ENCODE data around the gene PAEP.
"Not testable (repeated sequence)": the region's sequence is repeated elsewhere in the genome, so short reads cannot be mapped to it uniquely, and the experiment has no call there.

The PAEP gene

DNA sequence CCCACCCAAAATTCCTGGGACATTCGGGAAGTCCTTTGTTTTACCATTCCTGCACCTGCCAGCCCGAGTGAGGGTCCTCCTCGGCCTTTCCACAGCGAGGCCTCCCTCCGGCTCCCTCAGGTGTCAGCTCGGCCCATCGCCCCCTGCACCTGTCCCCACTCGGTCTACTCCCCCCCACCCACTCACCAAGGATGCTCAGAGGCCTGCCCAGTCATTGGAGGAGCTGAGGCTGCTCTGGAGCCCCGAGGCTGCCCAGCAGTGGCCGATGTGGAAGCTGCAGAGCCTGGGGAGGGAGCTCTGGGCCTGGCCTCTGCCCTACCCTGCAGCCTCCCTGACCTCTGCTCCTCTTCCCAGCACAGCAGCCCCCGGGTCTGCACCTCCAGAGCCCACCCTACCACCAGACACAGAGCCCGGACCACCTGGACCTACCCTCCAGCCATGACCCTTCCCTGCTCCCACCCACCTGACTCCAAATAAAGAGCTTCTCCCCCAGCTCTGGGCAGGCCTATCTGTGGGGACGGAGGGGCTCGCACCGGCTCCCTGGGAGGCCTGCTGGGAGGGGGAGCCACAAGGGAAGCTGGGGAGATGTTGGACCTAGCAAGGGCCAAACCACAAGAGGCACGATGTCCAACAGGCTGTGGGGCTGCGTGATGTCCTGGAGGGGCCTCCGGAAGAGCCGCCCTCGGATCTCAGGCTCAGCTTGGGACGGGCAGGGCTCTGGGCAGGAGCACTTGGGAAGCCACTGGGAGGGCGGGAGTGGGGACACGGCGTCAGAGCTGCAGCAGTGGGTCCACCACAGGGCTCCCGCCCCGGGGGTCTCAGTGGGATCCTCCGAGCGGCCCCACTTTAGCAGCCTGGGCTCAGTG is 11.8 kb upstream of the PAEP start:
- not testable (repeated sequence) for DNase-seq (ENCODE audit: low read depth in 2 of 3, low spot score in 1 of 3)

- DNase-seq (ENCODE audit: low read depth in 2 of 3, low spot score in 1 of 3) = no peak
Observed at GRCh38 chr9:135550344-135550918, 11.1 kb upstream of the PAEP start.

GRCh38 chr9:135551031-135551430 is 10.5 kb upstream of the PAEP start:
- DNase-seq (ENCODE audit: low read depth in 2 of 3, low spot score in 1 of 3) = no peak

- DNase-seq (ENCODE audit: low read depth in 2 of 3, low spot score in 1 of 3) = no peak
Observed at GRCh38 chr9:135551456-135551855, 10.1 kb upstream of the PAEP start.

DNA sequence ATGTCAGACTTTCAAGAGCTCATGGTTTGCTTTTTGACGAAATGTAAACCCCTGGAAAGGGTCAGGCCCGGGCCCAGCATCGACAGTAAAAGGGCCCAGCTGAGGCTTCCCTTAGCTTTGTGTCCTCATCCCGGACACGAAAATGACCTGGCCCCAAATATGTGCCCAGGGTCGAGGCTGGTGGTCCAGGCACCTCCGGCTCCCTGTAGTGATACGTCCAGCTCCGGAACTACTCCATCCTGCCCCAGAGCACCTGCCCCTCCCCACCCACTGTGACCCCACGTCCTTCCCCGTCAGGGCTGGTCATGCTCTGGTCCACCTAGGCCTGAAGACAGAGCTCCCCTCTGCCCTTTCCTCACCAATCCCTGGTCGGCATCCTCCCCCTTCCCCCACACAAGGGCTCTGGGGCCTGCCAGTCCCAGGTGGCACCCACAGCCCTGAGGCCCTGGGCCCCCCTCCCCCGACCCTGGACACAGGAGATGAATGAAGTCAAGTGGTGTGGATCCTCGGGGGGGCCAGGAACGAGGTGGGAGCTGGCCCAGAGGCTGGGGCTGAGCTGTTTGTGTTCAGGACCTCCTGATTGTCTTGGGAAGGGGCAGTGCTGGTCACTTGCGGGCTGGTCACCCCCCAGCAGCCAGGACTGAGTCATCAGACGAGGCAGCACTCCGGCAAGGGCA is 9.4 kb upstream of the PAEP start:
- no peak for DNase-seq (ENCODE audit: low read depth in 2 of 3, low spot score in 1 of 3)

DNA sequence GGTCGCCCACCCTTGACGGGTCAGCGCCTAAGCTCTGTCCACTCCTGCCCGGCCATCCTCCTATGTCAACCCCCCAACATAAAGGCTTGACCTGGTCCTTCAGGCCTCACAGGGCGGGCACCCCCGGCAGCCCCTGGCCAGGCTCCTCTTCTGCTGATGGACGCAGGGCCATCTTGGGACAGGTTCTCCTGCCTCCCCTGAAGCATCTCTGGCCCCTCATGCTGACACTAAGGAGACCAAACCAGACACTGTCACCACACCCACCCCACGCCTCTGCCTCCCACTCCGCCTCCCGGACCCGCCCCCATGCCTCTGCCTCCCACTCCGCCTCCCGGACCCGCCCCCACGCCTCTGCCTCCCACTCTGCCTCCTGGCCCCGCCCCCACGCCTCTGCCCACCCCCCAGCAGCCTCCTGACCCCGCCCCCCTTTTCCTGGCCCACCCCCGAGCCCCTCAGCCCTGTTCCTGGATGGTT is 8.8 kb upstream of the PAEP start:
- no peak for DNase-seq (ENCODE audit: low read depth in 2 of 3, low spot score in 1 of 3)

GRCh38 chr9:135554718-135555117 is 6.8 kb upstream of the PAEP start:
- no peak for DNase-seq (ENCODE audit: low read depth in 2 of 3, low spot score in 1 of 3)

GRCh38 chr9:135555203-135555602 is 6.4 kb upstream of the PAEP start:
- no peak for DNase-seq (ENCODE audit: low read depth in 2 of 3, low spot score in 1 of 3)

- DNase-seq (ENCODE audit: low read depth in 2 of 3, low spot score in 1 of 3) = no peak
Observed at GRCh38 chr9:135555910-135556309, 5.6 kb upstream of the PAEP start.

DNA sequence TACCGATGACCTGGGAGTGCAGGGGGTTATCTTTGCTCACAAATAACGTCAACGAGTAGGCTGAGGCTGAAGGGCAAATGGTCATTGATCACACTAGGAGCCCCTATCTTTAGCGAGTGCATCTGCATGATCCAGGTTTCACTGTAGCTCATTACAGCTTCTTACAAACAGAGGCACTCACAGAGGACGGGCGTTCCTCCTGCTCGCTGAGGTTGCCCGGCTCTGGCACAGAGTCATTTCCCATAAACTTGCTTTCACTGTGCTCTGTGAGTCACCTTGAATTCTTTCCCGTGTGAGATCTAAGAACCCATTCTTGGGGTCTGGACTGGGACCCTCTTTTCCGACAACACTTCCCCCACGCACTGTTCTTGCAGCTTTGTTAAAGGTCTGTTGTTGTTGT is 1.9 kb upstream of the PAEP start:
- DNase-seq (ENCODE audit: low read depth in 2 of 3, low spot score in 1 of 3) = no peak

DNA sequence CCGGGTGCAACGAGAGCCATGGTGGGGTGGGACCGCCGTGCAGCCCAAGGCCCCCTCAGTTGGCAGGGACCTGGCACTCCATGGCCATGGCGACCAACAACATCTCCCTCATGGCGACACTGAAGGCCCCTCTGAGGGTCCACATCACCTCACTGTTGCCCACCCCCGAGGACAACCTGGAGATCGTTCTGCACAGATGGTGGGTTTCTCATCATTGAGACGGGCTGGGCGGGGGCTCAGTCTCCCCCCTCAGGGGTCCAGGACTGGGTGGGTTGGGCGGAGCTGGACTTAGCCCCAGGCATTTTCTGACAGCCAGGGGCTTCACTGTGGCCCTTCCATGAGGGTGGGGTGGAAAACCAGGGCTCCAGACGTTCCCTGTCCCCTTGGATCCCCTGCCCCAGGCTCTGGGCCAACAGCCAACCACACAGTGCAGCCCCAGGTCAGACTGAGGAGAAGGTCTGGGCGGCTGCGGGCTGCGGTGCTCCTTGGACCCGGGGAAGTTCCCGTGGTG is 734 bp downstream of the PAEP start:
- no peak for DNase-seq (ENCODE audit: low read depth in 2 of 3, low spot score in 1 of 3)

DNA sequence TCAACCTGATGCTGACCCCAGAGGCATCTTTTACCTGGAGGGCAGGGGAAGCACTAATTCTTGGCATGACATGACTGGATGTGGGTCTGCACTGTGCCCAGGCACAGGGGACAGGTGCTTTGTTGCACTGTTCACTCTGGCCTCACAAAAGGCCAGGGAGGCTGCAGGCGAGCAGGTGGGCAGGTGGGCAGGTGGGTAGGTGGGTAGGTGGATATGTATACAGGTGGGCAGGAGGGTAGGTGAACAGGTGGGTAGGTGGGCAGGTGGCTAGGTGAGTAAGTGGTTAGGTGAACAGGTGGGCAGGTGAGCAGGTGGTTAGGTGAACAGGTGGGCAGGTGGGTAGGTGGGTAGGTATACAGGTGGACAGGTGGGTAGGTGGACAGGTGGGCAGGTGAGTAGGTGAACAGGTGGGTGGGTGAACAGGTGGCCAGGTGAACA is 1.5 kb downstream of the PAEP start:
- DNase-seq (ENCODE audit: low read depth in 2 of 3, low spot score in 1 of 3) = no peak

DNA sequence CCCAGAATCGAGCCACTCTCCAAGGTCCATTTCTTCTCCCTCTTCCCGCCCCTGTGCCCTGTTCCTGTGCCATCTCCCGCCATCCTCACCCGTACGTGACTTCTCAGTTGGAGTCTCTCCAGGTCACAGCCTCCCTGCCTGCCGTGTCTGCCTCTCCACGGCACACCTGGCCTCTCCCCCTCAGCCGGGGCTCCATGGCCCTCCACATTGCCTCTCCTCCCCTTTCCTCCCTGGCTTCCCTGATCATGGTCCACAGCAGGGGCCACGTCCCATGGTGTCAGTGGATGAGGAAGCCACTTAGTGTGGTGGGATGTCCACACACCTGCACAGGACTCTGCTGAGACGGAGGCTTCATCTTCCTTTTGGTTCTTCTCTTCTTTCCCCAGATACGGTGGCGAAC is 2.3 kb downstream of the PAEP start:
- no peak for DNase-seq (ENCODE audit: low read depth in 2 of 3, low spot score in 1 of 3)

- DNase-seq (ENCODE audit: low read depth in 2 of 3, low spot score in 1 of 3) = no peak
Observed at GRCh38 chr9:135565141-135565628, 3.6 kb downstream of the PAEP start.

- no peak for DNase-seq (ENCODE audit: low read depth in 2 of 3, low spot score in 1 of 3)
Observed at GRCh38 chr9:135565636-135566035, 4.1 kb downstream of the PAEP start.

DNA sequence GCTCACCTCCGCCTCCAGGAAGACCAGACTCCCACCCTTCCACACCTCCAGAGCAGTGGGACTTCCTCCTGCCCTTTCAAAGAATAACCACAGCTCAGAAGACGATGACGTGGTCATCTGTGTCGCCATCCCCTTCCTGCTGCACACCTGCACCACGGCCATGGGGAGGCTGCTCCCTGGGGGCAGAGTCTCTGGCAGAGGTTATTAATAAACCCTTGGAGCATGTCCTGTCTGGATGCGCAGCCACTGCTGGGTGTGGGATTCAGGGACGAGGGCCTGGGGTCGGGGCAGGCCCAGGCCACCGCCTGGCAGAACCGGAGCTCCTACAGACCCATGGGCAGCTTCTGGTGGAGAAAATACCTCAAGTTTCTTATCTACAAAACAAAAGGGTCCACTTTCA is 5.0 kb downstream of the PAEP start:
- no peak for DNase-seq (ENCODE audit: low read depth in 2 of 3, low spot score in 1 of 3)

DNA sequence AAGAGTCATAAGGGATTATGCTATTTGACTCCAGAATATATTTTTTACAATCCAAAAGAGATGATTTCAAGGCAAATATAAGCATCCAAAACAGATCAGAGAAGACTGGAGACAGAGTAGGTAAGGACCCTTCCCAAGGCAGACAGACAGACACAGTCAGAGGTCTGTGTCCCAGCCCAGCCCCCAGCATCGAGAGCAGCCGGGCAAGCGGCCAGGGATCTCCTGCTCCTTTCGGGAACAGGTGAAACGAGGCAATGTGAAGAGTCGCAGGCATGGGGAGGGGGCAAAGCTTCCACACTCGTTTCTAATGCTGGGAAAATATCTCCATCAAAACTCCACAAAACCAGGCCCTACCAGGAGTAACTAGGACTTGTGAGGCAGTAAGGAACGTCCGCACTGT is 5.8 kb downstream of the PAEP start:
- no peak for DNase-seq (ENCODE audit: low read depth in 2 of 3, low spot score in 1 of 3)

- DNase-seq (ENCODE audit: low read depth in 2 of 3, low spot score in 1 of 3) = no peak
Observed at GRCh38 chr9:135568026-135568425, 6.5 kb downstream of the PAEP start.

GRCh38 chr9:135570456-135570855 is 8.9 kb downstream of the PAEP start:
- no peak for DNase-seq (ENCODE audit: low read depth in 2 of 3, low spot score in 1 of 3)

DNA sequence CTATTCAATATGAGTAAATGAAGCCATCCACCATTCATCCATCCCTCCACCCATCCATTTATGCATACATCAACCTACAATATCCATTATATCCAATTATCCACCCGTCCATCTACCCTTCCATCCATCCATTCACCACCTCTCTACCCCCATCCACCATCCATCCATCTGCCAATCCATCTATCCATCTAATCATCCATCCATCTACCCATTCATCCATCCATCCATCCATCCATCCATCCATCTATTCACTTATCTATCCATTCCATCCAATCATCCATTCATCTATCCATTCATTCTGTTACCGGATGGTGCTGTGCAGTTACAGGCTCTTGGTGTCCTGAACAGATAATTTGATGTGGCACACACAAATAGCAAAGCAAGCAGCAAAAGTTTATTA is 10.7 kb downstream of the PAEP start:
- no peak for DNase-seq (ENCODE audit: low read depth in 2 of 3, low spot score in 1 of 3)

- DNase-seq (ENCODE audit: low read depth in 2 of 3, low spot score in 1 of 3) = no peak
Observed at GRCh38 chr9:135573124-135573523, 11.6 kb downstream of the PAEP start.

- no peak for DNase-seq (ENCODE audit: low read depth in 2 of 3, low spot score in 1 of 3)
Observed at GRCh38 chr9:135574331-135574730, 12.8 kb downstream of the PAEP start.
